Panc1 (cell line): ENCODE measurements around the gene SPATC1L. TPM values are rescaled to one million over a fixed set of nuclear protein-coding genes. Genes with fewer than 3 reads are reported as not detected.

ENCODE experiments used
- ATAC-seq: fragments of 200-7000 bp; cut with Tn5 transposase; 2 replicates; pipeline ENCODE4 v1.9.1; 2020; ENCODE audit warnings: mild to moderate bottlenecking, moderate library complexity
- BruUV-seq: library from RNA; stranded (reverse); fragments of 400-500 nt; replicated peaks from 2 replicates; lab custom pipeline; 2021; lab: Mats Ljungman, UMichigan
- CTCF ChIA-PET: fragments of 300-600 bp; sonication (Branson Sonifier 250); formaldehyde crosslinking; loops from one replicate; lab custom pipeline; 2022; ENCODE audit warnings: antibody characterized with exemption; lab: Charles Lee
- POLR2A ChIA-PET: fragments of 300-600 bp; sonication (Branson Sonifier 250); formaldehyde crosslinking; loops from one replicate; lab custom pipeline; 2022; ENCODE audit warnings: antibody characterized with exemption; lab: Charles Lee
- DNase-seq: peaks from one replicate; pipeline ENCODE4 v3.0.0-alpha.2; 2010; ENCODE audit warnings: low read depth, low spot score
- H3K27ac ChIP-seq: 2 replicates; pipeline ENCODE4 v1.5.1; 2011; ENCODE audit warnings: mild to moderate bottlenecking, low read length, inconsistent platforms
- H3K27me3 ChIP-seq: fragments of 200-500 bp; sonication (Bioruptor generic); 2 replicates; pipeline ENCODE4 v1.6.0; 2014; ENCODE audit warnings: low read length, inconsistent platforms; ENCODE audit not compliant: control insufficient read depth, insufficient read depth
- H3K36me3 ChIP-seq: fragments of 200-500 bp; sonication (Bioruptor generic); 2 replicates; pipeline ENCODE4 v1.5.1; 2014; ENCODE audit warnings: inconsistent platforms, mild to moderate bottlenecking, low read length, moderate library complexity; ENCODE audit not compliant: control insufficient read depth, insufficient read depth
- H3K4me1 ChIP-seq: 2 replicates; pipeline ENCODE4 v1.5.1; 2011; ENCODE audit warnings: inconsistent platforms, mild to moderate bottlenecking, low read length, moderate library complexity; ENCODE audit not compliant: control insufficient read depth, insufficient read depth
- H3K4me3 ChIP-seq, 2 experiments: 2 replicates each; pipeline ENCODE4 v1.5.1; 2011 to 2012; ENCODE audit warnings: low read depth in 2 of 2, low read length in 2 of 2, mild to moderate bottlenecking in 2 of 2, inconsistent platforms in 1 of 2, moderate library complexity in 1 of 2
- H3K9me3 ChIP-seq: fragments of 200-500 bp; sonication (Bioruptor generic); 2 replicates; pipeline ENCODE4 v1.5.1; 2014; ENCODE audit warnings: low read depth, mild to moderate bottlenecking, inconsistent platforms, low read length, moderate library complexity; ENCODE audit not compliant: control insufficient read depth, insufficient read depth
- POLR2AphosphoS5 ChIP-seq: IDR thresholded peaks from 2 replicates; pipeline ENCODE4 v1.6.1; 2012; ENCODE audit warnings: mild to moderate bottlenecking, low read depth, low read length, moderate library complexity
- SIN3A ChIP-seq: IDR thresholded peaks from 2 replicates; pipeline ENCODE4 v1.6.1; 2012; ENCODE audit warnings: low read depth, mild to moderate bottlenecking, low read length, moderate library complexity, borderline replicate concordance; ENCODE audit not compliant: insufficient read depth
- TCF7L2 ChIP-seq: IDR thresholded peaks from 2 replicates; pipeline ENCODE4 v1.6.1; 2011; ENCODE audit warnings: mild to moderate bottlenecking, low read depth, low read length, inconsistent platforms
- in situ Hi-C: cut with HindIII; loops from 2 replicates; pipeline ENCODE4 v1.10.0; 2016; ENCODE audit warnings: low sequenced_read_pairs, low pct_unique_long_range_greater_than_20kb
- intact Hi-C: fragments of 100-400 bp; cut with micrococcal nuclease; formaldehyde crosslinking; loops from one replicate; pipeline ENCODE4 v1.10.0; 2022; ENCODE audit not compliant: unreplicated experiment
- total RNA-seq: library from RNA; stranded (reverse); gene quantifications from one replicate; pipeline ENCODE4 v1.2.1, GENCODE V29; 2021; ENCODE audit not compliant: unreplicated experiment
- TF ChIP-seq, protein P1 (sequence below): fragments of 450-650 bp; IDR thresholded peaks from 2 replicates; pipeline ENCODE4 v1.5.1; 2017; ENCODE audit warnings: mild to moderate bottlenecking
- TF ChIP-seq, protein P2 (sequence below), 2 experiments: IDR thresholded peaks; 2 replicates each; pipeline ENCODE4 v1.6.1; 2011 to 2012; ENCODE audit warnings: low read depth in 2 of 2, control low read depth in 1 of 2, low read length in 1 of 2, mild to moderate bottlenecking in 1 of 2, moderate library complexity in 1 of 2; ENCODE audit not compliant: insufficient read depth in 1 of 2

SPATC1L gene
- total RNA-seq, 1 experiment from 2014 or later: 0.26 TPM

DNA sequence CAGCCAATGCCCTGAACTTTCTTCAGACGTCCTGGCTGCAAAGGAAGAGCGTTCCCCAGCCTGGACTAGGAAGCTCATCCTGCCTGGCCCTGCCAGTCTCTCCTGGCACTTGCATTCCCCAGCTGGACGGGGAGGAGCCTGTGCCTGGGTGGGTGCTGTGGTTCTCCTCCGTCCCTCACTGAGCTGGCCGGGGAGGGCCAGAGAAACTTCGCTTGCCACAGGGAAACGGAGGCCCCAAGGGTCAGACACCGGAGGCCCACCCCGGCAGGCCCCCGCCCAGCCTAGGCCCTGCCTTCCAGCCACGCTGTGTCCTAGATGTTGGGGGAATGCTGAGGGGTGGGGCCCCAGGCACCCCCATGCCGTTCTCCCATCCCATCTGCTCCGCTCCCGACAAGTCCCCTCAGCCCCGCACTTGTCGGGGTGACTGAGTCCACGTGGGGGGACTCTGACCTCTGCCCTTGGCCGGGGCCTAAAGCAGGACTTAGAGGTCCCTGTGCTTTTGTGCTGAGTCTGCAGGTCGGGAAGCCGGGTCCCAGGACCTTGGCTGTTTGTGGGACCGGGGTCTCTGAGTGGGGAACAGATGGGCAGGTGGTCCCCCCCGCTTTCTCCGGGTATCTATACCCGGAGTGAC, 33.7 kb downstream of the SPATC1L start:
- intact Hi-C loops (no loop called here), in situ Hi-C loops (no loop called here)
- TF ChIP-seq, protein P1, sequence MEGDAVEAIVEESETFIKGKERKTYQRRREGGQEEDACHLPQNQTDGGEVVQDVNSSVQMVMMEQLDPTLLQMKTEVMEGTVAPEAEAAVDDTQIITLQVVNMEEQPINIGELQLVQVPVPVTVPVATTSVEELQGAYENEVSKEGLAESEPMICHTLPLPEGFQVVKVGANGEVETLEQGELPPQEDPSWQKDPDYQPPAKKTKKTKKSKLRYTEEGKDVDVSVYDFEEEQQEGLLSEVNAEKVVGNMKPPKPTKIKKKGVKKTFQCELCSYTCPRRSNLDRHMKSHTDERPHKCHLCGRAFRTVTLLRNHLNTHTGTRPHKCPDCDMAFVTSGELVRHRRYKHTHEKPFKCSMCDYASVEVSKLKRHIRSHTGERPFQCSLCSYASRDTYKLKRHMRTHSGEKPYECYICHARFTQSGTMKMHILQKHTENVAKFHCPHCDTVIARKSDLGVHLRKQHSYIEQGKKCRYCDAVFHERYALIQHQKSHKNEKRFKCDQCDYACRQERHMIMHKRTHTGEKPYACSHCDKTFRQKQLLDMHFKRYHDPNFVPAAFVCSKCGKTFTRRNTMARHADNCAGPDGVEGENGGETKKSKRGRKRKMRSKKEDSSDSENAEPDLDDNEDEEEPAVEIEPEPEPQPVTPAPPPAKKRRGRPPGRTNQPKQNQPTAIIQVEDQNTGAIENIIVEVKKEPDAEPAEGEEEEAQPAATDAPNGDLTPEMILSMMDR: no peak
- TF ChIP-seq SIN3A: no peak
- no peak for TF ChIP-seq TCF7L2
- TF ChIP-seq POLR2AphosphoS5: no peak
- TF ChIP-seq, protein P2, sequence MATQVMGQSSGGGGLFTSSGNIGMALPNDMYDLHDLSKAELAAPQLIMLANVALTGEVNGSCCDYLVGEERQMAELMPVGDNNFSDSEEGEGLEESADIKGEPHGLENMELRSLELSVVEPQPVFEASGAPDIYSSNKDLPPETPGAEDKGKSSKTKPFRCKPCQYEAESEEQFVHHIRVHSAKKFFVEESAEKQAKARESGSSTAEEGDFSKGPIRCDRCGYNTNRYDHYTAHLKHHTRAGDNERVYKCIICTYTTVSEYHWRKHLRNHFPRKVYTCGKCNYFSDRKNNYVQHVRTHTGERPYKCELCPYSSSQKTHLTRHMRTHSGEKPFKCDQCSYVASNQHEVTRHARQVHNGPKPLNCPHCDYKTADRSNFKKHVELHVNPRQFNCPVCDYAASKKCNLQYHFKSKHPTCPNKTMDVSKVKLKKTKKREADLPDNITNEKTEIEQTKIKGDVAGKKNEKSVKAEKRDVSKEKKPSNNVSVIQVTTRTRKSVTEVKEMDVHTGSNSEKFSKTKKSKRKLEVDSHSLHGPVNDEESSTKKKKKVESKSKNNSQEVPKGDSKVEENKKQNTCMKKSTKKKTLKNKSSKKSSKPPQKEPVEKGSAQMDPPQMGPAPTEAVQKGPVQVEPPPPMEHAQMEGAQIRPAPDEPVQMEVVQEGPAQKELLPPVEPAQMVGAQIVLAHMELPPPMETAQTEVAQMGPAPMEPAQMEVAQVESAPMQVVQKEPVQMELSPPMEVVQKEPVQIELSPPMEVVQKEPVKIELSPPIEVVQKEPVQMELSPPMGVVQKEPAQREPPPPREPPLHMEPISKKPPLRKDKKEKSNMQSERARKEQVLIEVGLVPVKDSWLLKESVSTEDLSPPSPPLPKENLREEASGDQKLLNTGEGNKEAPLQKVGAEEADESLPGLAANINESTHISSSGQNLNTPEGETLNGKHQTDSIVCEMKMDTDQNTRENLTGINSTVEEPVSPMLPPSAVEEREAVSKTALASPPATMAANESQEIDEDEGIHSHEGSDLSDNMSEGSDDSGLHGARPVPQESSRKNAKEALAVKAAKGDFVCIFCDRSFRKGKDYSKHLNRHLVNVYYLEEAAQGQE (IDR thresholded peaks at IDR 0.05; ENCODE audit: insufficient read depth in 1 of 2, low read depth in 2 of 2, low read length in 1 of 2): no peak

DNA sequence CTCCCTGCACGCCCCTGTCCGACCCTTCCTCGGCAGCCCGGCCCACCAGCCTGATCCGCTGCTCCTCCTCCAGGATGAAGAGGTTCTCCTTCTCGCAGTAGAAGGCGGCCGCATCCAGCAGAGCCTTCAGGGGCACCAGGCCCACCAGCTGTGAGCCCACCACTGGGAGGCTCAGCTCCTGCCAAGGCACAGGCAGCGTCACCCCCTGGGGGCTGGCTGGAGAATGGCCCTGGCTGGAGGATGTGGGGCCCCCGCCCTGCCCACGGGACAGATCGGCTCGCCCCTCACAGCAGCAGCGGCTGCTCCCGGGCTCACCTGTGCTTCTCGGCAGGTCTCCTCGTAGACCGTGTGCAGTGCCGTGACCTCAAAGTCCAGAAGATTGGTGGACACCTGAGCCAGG, 34.2 kb downstream of the SPATC1L start:
- intact Hi-C loops (no loop called here), in situ Hi-C loops (no loop called here)
- H3K36me3 ChIP-seq: no peaks in the 10 kb centered on the region
- TF ChIP-seq POLR2AphosphoS5 (no peak), SIN3A (no peak), TCF7L2 (no peak)
- TF ChIP-seq, protein P1: no peak
- TF ChIP-seq, protein P2 (IDR thresholded peaks at IDR 0.05; ENCODE audit: insufficient read depth in 1 of 2, low read depth in 2 of 2, low read length in 1 of 2): no peak
- no peaks in the 10 kb centered on the region for H3K9me3 ChIP-seq
- H3K27ac ChIP-seq: no peak overlapping the region
- no peaks in the 10 kb centered on the region for H3K4me1 ChIP-seq
- ChIA-PET POLR2A (interaction anchor here (0.6 kb wide), 1 partner anchor 265 kb away, joined by 7 read pairs; no protein-coding TSS in a partner anchor), CTCF (interaction anchor here (0.7 kb wide), 1 partner anchor 181 kb away, joined by 9 read pairs; no protein-coding TSS in a partner anchor)
- ATAC-seq (no peak), DNase-seq (no peak)
- BruUV-seq: no TSS peak
- no peak overlapping the region for H3K4me3 ChIP-seq
- H3K27me3 ChIP-seq: no peaks in the 10 kb centered on the region

More for the DNA sequence above, 33.7 kb downstream of the SPATC1L start:
- no peak overlapping the region for H3K27ac ChIP-seq
- POLR2A ChIA-PET: no interaction called here
- H3K9me3 ChIP-seq: no peaks in the 10 kb centered on the region
- no peak for DNase-seq
- H3K4me3 ChIP-seq: no peak overlapping the region
- no peak for ATAC-seq
- H3K36me3 ChIP-seq: no peaks in the 10 kb centered on the region
- BruUV-seq: no TSS peak
- no peaks in the 10 kb centered on the region for H3K4me1 ChIP-seq
- no peaks in the 10 kb centered on the region for H3K27me3 ChIP-seq
- CTCF ChIA-PET: no interaction called here
